SU-DHL-6 (cell line): ENCODE measurements around the gene MCM10.

ENCODE experiments used
- CTCF ChIP-seq: fragments of 200-600 bp; sonication (generic); IDR thresholded peaks from one replicate; pipeline ENCODE4 v1.5.1; 2017; ENCODE audit warnings: antibody characterized with exemption, mild to moderate bottlenecking, low read length, moderate library complexity; ENCODE audit not compliant: insufficient read depth, poor library complexity, severe bottlenecking
- EZH2phosphoT487 ChIP-seq: fragments of 200-600 bp; sonication (generic), shearing (Covaris generic); conservative IDR thresholded peaks from 2 replicates; pipeline ENCODE4 v1.6.1; 2018; ENCODE audit warnings: mild to moderate bottlenecking, antibody characterized with exemption, low read length, moderate library complexity, mixed read lengths

GRCh38 chr10:13139150-13139549 lies 22.2 kb upstream of the MCM10 start:
- TF ChIP-seq EZH2phosphoT487 (no peak), CTCF (no peak)
